ENCODE measurements around the gene ADD3.
"Not testable (repeated sequence)": the region's sequence is repeated elsewhere in the genome, so short reads cannot be mapped to it uniquely, and the experiment has no call there.

ADD3 gene

DNA sequence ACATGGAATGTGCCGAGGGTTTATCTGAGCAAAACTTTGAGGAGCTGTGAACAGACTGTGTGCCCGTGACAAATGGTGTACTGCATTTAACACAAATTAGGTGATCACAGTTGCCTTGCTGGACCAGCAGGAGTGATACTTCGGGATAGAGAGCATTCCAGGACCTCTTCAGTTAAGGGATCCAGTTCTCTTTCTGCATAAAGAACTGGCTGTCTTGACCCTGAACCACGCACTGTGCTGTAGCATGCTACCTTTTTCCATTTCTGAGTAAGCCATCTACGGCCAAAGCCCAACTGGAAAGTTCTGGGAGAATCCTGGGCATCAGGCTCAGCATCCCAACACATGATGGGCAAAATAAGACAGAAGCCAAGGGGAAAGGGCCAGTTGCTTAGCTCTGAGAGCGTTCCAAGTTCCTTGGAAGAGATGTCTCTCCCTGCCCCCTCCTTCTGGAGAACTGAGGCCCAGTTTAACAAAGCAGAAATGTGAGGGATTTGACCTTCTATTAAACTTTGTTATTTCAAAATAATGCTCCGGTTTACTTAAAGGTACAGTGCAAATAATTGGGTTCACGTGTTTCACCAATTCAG is 37.9 kb upstream of the ADD3 start:
- DNase-seq (ENCODE audit: insufficient read length, low spot score) (no peak), FAIRE-seq (no peak)
- no peak for TF ChIP-seq POLR2A (IDR thresholded peaks at IDR 0.05; ENCODE audit: low read depth, low read length)

DNA sequence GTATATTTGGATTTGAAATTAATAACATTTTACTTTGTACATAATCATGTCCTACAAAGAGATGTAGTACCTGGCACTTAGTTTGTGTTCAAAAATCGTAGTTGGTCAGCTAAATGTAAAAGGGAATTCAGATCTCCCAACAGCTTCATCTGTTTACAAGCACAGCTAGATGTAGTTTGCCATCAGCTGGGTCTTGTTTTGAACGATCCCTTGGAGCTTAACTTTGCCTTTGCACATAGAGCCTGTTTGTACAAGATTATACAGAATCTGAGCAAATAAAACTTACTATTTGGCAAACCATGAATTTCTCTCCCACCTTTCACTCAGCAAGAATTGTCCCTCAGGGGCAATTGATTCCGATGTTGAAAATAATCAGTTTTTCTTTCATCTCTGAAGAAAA is 36.1 kb upstream of the ADD3 start:
- DNase-seq (ENCODE audit: insufficient read length, low spot score) (no peak), FAIRE-seq (no peak)
- no peak for TF ChIP-seq POLR2A (IDR thresholded peaks at IDR 0.05; ENCODE audit: low read depth, low read length)

DNA sequence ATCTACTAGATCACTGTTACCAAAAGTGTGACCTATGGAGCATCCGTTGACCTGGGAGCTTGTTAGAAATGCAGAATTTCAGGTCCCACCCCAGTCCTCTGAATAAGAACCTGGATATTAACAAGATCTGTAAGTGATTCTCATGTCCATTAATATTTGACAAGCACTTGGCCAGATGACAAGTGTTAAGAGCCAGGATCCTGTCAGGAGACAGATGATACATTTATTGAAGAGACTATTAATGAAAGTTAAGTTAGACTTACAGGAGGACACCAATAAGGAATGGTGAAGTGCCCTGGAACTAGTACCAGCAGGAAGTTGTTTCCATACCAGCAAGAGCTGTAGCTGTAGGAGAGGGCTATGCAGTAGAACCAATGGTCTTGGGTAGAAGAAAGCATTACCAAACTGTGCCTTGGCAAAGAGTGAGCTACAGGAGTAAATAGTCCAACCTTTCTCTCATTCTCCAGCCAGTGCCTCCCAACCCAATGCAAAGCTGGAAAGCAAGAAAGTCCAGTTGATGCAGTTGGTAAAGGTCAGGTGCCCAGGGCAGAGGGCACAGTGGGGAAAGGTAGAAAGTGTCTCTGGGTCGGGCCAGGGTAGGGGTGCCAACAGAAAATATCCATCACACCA is 35.3 kb upstream of the ADD3 start:
- TF ChIP-seq POLR2A (IDR thresholded peaks at IDR 0.05; ENCODE audit: low read depth, low read length): no peak
- DNase-seq (ENCODE audit: insufficient read length, low spot score) (no peak), FAIRE-seq (no peak)

DNA sequence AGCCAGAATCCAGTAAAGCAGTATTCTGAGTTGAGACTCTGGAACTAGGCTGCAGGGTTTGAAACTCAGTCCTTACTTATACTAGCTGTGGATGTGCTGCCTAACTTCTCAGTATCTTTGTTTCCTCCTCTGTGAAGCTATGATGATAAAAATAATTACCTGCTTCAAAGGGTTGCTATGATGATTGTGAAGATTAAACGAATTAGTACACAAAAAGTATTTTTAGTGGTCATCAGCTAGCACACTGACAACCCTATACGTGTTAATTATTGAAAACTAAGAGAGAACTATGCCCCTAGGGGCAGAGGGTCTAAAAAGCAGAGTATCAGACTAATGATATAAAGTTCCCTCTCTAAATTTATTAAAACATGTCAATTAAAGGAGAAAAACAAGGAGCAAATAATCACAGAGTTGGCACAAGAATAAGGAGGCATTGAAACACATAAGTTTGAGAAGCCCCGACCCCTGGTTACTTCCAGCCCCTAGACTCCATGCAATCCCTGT is 34.4 kb upstream of the ADD3 start:
- no peak for TF ChIP-seq POLR2A (IDR thresholded peaks at IDR 0.05; ENCODE audit: low read depth, low read length)
- DNase-seq (ENCODE audit: insufficient read length, low spot score): no peak
- no peak for FAIRE-seq

DNA sequence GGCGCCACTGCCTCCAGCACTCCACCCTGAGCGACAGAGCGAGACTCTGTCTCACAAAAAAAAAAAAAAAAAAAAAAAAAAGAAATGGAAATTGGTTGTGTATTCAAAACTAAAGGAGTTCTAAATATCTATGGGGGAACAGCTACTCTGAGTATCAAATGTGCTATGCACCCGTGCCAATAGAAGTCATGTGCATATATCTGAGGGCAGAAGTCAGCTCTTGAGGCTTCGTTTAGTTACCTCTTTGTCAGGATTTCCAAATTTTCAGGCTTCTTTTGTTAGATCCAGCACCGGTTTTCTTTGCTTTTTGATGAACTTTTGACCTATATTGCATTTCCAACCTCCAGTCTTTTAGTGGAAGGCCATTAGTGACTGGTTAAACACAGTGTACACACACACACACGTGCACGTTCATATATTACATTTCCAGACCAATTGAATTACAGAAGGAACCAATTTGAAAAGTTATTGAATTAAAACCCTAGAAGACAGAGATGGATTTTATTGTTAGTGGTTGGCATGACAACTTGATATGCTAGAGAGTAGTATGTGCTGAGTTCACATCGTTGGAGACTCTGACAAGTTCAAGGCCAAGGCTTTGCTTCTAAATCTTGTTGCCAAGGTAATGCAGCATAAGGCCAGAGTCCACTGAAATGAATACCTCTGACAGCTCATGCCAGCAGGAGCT is 33.1 kb upstream of the ADD3 start:
- no peak for DNase-seq (ENCODE audit: insufficient read length, low spot score)
- no peak for FAIRE-seq
- no peak for TF ChIP-seq POLR2A (IDR thresholded peaks at IDR 0.05; ENCODE audit: low read depth, low read length)

DNA sequence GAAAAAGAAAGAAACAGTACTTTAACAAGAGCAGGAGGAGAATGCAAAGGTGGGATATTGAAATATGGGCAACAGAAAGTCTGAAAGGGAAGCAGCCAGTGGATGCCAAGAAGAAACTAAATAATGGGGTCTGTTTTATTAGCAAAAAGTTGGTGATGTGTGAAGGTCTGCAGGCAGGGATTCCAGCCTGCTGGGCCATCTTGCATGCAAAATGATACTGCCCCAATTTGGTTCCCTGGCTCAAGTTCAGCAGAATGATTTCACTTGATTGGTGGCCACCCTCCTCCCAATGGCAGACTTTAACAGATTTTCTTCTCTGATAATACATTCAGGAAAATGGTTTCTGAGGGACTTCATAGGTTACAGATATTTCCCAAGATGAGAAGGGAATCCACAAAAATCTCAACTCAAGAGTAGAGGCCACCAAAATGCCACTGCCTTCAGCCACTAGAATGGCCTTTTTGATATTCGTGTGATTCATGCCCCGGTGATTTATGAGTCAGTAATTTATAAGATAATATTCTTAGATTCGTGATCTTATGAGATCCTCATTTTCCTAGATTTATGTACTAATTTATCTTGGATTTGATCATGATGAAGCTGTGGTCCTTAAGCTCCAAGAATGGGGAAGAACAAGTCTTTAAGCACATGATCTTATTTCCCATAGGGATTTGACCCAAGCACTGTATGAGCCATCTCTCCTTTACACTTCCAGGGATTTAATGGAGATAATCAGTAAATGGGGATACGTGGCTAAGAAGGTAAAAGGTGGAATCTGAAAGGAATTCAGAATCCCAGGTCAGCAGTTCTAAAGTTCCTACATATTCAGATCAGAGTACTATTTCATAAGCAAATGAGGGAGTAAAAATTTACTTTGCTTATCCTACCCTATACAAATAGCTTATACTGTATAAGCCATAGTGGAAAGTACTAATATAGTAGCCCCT is 32.3 kb upstream of the ADD3 start:
- DNase-seq (ENCODE audit: insufficient read length, low spot score) (no peak), FAIRE-seq (no peak)
- TF ChIP-seq POLR2A (IDR thresholded peaks at IDR 0.05; ENCODE audit: low read depth, low read length): no peak

DNA sequence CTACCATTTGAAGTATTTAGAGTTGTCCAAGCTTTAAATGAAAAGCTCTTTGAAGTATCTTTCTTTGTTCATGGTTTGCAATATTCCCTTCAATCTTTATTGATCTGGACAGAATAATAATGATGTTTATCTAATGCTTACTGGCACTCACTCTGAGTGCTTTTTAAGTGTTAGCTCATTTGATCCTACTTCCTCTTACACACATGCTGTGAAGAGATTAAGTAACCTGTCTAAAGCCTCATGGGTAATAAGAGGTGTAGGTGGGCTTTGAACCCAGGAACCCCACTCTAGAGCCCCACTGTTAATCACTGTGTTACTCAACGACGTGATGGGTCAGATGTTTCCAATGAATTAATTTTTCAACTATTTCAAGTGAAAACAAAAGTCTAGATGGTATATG is 31.1 kb upstream of the ADD3 start:
- DNase-seq (ENCODE audit: insufficient read length, low spot score): no peak
- no peak for FAIRE-seq
- no peak for TF ChIP-seq POLR2A (IDR thresholded peaks at IDR 0.05; ENCODE audit: low read depth, low read length)

DNA sequence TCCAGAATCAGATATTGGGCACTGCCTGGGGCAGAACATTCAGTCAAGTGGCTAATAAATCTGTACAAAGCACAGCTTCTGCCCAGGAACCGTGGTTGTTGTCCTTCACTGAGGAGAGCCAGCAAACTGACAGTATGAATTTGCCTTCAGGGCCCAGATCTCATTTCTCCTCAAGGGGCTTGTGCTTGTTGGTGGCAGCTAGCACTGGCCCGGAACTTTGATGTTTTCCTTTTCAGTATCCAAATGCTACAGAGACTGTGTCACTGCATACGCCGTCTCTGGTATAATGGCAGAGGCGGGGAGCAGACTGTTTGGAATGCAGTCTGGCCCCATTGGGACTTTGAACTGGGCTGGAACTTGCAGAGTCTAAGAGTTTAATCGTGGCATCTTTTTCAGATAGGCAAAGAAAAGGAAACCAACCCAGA is 30.4 kb upstream of the ADD3 start:
- no peak for DNase-seq (ENCODE audit: insufficient read length, low spot score)
- no peak for FAIRE-seq
- TF ChIP-seq POLR2A (IDR thresholded peaks at IDR 0.05; ENCODE audit: low read depth, low read length): no peak

DNA sequence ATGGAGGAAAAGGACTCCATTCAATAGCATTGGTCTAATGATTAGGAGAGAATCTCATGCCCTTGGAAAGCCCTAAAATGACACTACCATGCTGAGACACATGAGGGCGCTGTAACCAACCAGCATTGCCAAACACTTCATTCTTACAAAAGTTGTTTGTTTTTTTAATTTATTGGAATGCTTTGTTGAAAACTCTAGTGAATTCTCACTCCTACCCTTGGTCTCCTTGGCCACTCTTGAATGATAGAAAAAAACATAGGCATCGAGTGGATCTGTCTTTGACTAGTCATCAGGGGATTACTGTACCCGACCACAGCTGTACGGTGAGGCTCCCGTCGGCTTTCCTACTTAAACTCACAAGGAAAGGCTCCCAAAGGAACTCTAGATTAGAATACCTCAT is 29.3 kb upstream of the ADD3 start:
- no peak for FAIRE-seq
- DNase-seq (ENCODE audit: insufficient read length, low spot score): no peak
- TF ChIP-seq POLR2A (IDR thresholded peaks at IDR 0.05; ENCODE audit: low read depth, low read length): no peak

DNA sequence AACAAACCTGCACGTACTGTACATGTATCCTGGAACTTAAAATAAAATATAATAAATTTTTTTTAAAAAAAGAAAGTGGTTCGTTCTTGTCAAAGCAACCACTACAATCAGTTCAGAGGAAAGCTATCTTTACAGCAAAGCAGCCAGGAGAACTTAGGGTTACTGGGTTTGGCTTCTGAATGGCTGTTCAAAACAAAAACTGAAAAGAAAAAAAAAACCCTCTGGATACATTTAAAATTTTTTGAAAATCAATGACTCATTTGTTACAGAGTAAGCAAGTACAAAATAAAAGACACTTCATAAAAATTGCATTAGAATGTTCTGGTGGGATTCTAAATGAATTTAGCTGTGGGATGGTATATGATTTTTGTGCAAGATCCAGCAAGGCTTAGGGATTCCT is 28.6 kb upstream of the ADD3 start:
- DNase-seq (ENCODE audit: insufficient read length, low spot score) (no peak), FAIRE-seq (no peak)
- TF ChIP-seq POLR2A (IDR thresholded peaks at IDR 0.05; ENCODE audit: low read depth, low read length): no peak

DNA sequence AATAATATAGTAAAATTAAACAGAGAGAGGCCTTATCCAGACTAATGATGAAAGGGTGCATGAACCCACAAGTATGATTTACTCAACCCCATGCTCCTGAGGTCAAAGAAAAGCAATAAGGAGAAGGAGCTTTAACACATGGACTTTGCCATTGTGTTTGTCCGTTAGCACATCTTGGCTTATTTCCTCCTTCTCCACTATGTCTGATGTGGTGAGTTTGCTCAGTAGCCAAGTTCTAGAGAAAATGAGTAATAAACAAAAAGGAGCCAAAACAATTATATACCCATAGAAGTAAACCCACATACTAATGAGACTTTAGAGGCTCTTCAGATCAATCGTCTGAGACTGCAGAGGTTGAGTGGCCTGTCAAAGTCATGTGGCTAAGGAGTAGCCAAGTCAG is 26.1 kb upstream of the ADD3 start:
- FAIRE-seq (no peak), DNase-seq (ENCODE audit: insufficient read length, low spot score) (no peak)
- TF ChIP-seq POLR2A (IDR thresholded peaks at IDR 0.05; ENCODE audit: low read depth, low read length): no peak

DNA sequence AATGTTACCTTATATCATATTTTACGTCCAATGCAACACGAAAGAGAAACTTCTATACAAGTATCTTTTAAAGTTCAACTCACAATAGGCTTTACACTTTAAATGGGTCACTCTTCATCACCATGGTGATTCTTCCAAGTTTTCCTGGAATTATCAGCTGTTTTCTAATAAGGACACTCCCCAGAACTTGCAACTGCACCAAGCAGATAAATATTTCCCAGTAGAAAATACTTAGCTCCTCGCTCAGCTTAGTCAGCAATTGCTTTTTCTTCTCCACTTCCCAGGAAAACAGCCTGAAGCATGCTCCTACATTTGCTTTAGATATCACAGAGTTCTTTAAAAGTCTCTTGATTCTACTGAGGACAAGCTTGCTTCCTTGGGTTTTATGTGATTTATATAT is 25.7 kb upstream of the ADD3 start:
- FAIRE-seq (no peak), DNase-seq (ENCODE audit: insufficient read length, low spot score) (no peak)
- TF ChIP-seq POLR2A (IDR thresholded peaks at IDR 0.05; ENCODE audit: low read depth, low read length): no peak

DNA sequence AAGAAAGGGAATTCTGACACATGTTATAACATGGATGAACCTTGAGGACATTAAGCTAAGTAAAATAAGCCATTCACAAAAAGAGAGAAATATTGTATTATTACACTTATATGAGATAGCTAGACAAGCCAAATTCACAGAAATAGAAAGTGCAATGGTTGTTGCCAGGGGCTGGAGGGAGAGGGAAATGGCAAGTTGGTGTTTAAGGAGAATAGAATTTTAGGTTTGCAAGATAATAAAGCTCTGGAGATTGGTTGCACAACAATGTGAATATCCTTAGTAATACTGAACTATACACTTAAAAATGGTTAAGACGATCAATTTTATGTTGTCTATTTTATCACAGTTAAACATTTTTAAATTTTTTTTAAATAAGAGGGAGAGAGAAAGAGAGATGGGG is 25.0 kb upstream of the ADD3 start:
- no peak for DNase-seq (ENCODE audit: insufficient read length, low spot score)
- TF ChIP-seq POLR2A (IDR thresholded peaks at IDR 0.05; ENCODE audit: low read depth, low read length): no peak
- no peak for FAIRE-seq

DNA sequence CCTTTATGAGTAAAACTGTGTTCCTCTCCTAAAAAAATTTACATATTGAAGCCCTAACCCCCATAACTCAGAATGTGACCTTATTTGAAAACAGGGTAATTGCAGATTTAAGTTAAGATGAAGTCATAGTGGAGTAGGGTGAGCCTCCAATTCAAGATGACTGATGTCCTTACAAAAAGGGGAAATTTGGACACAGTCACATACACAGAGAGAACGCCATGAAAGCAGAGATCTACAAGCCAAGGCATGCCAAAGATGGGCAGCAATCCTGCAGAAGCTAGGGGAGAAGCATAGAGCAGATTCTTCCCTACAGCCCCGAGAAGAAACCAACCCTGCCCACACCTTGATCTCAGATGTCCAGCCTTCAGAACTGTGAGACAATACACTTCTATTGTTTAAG is 23.8 kb upstream of the ADD3 start:
- FAIRE-seq: no peak
- no peak for DNase-seq (ENCODE audit: insufficient read length, low spot score)
- TF ChIP-seq POLR2A (IDR thresholded peaks at IDR 0.05; ENCODE audit: low read depth, low read length): no peak

DNA sequence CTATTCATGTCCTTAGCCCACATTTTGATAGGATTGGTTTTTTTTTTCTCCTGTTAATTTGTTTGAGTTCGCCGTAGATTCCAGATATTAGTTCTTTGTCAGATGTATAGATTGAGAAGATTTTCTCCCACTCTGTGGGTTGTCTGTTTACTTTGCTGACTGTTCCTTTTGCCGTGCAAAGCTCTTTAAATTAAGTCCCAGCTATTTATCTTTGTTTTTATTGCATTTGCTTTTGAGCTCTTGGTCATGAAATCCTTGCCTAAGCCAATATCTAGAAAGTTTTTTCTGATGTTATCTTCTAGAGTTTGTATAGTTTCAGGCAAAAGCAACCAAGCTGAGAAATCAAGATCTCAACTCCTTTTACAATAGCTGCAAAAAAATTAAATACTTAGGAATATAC is 22.0 kb upstream of the ADD3 start:
- not testable (repeated sequence) for DNase-seq (ENCODE audit: insufficient read length, low spot score); FAIRE-seq
